ENCODE data around the gene GLO1.

DNA sequence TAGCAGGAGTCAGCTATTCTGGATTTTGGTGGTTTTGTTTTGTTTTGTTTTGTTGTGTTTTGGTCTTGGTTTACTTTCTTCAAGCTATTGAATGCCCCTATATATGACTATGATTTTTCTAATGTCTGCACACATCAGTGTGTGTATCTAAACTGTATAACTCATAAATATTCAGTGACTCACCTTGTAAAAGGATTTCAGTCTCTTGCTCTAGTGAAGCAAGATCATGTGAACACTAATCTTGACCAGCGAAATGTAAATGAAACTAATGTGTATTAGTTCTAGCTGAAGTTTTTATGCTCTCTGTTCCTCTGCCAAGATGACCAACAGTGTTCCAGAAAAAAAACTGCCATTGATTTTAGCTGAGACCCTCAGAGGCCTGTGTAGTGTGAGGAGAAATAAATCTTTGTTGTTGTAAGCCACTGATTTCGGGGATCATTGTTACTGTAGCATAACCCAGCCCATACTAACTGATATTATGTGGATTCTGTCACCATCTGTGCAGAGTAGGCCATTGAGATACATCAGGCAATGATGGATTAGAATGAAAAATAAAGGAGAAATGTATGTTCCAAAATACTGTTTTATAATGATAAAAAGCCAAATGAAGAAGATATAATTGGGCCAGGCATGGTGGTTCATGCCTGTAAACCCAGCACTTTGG, 51.7 kb downstream of the GLO1 start:
- TF ChIP-seq, protein P1, sequence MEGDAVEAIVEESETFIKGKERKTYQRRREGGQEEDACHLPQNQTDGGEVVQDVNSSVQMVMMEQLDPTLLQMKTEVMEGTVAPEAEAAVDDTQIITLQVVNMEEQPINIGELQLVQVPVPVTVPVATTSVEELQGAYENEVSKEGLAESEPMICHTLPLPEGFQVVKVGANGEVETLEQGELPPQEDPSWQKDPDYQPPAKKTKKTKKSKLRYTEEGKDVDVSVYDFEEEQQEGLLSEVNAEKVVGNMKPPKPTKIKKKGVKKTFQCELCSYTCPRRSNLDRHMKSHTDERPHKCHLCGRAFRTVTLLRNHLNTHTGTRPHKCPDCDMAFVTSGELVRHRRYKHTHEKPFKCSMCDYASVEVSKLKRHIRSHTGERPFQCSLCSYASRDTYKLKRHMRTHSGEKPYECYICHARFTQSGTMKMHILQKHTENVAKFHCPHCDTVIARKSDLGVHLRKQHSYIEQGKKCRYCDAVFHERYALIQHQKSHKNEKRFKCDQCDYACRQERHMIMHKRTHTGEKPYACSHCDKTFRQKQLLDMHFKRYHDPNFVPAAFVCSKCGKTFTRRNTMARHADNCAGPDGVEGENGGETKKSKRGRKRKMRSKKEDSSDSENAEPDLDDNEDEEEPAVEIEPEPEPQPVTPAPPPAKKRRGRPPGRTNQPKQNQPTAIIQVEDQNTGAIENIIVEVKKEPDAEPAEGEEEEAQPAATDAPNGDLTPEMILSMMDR (IDR thresholded peaks at IDR 0.05): no peak
- no peak for TF ChIP-seq POLR2A (IDR thresholded peaks at IDR 0.05)

All from esophagus squamous epithelium (tissue), 4 donors.